GM18873 (cell line): ENCODE results near the gene C1D.
"Not testable (repeated sequence)": the region's sequence is repeated elsewhere in the genome, so short reads cannot be mapped to it uniquely, and the experiment has no call there.

ENCODE experiments used
- ATAC-seq: cut with Tn5 transposase; IDR thresholded peaks from one replicate; pipeline ENCODE4 v1.9.1; 2021; ENCODE audit warnings: mild to moderate bottlenecking, moderate library complexity, moderate number of reproducible peaks; ENCODE audit not compliant: unreplicated experiment, low FRiP score

C1D gene

GRCh38 chr2:68062680-68063387 lies at the start of gene C1D:
TSS of gene C1D (minus strand) at chr2:68063004. CDS start at chr2:68047310, 15,694 bp downstream.
- peak; percentile 94 for ATAC-seq

- peak; percentile 72 for ATAC-seq
Observed at GRCh38 chr2:68110102-68110501, 47.3 kb upstream of the C1D start.

- no peak for ATAC-seq
Observed at GRCh38 chr2:68108120-68108519, 45.3 kb upstream of the C1D start.

- no peak for ATAC-seq
Observed at GRCh38 chr2:68107475-68107874, 44.7 kb upstream of the C1D start.

- no peak for ATAC-seq
Observed at GRCh38 chr2:68104111-68104835, 41.5 kb upstream of the C1D start.

GRCh38 chr2:68103709-68104055 lies 40.9 kb upstream of the C1D start:
- no peak for ATAC-seq

- ATAC-seq = no peak
Observed at GRCh38 chr2:68103030-68103708, 40.4 kb upstream of the C1D start.

GRCh38 chr2:68100189-68100588 lies 37.4 kb upstream of the C1D start:
- ATAC-seq = no peak

- ATAC-seq = no peak
Observed at GRCh38 chr2:68099260-68099659, 36.5 kb upstream of the C1D start.

- ATAC-seq = no peak
Observed at GRCh38 chr2:68098291-68098797, 35.5 kb upstream of the C1D start.

- no peak for ATAC-seq
Observed at GRCh38 chr2:68094111-68094510, 31.3 kb upstream of the C1D start.

GRCh38 chr2:68093634-68094033 lies 30.8 kb upstream of the C1D start:
- no peak for ATAC-seq

GRCh38 chr2:68091439-68092034 lies 28.7 kb upstream of the C1D start:
- ATAC-seq = no peak

- no peak for ATAC-seq
Observed at GRCh38 chr2:68089961-68090360, 27.2 kb upstream of the C1D start.

- ATAC-seq = no peak
Observed at GRCh38 chr2:68088940-68089339, 26.1 kb upstream of the C1D start.

- no peak for ATAC-seq
Observed at GRCh38 chr2:68086166-68086565, 23.4 kb upstream of the C1D start.

- ATAC-seq = no peak
Observed at GRCh38 chr2:68083346-68083745, 20.5 kb upstream of the C1D start.

- ATAC-seq = no peak
Observed at GRCh38 chr2:68074050-68074449, 11.2 kb upstream of the C1D start.

GRCh38 chr2:68063797-68064646 lies 1.2 kb upstream of the C1D start:
- not testable (repeated sequence) for ATAC-seq

- no peak for ATAC-seq
Observed at GRCh38 chr2:68060652-68061051, 2.2 kb downstream of the C1D start.
